Fibroblast of the conjunctiva (primary cell): ENCODE data around the gene LRFN2.

ENCODE experiments used
- DNase-seq: peaks from one replicate; pipeline ENCODE4 v3.0.0-alpha.2; 2010; ENCODE audit warnings: low read depth

The LRFN2 gene

DNA sequence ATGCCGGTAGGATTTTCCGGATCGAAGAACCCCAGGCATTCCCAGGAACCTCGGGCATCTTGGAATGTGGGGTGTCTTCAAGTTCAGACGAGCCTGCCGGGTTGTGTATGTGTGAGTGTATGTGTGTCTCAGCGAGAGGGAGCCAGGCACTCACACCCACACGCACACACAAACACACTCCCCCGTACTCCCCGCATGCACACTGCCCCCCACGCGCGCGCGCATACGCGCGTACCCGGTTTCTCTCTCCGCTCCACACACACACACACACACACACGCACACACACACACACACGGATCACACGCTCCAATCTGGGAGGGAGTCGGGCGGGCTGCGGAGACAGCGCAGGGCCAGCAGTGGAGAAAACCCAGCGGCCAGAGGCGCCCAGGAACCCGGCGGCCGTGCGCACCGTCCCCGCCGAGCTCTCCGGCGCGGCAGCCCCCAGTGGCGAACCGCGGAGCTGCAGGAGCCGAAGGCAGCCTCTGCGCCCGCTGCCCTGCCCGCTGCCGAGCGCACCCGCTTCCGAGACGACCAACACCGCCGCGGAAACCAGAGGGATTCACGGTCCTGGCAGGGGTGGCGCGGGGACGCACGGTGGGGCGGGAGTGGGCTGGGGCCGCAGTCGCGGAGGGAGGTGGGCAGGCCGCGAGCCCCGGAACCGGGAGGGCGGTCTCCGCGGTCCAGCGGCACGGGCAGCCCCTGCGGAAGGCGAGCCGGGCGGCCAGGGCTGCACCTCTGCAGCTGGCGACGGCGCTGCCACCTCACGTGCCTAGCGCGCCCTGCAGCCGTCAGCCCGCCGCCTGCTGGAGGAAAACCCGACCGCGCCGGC is at the start of gene LRFN2:
LRFN2 (minus strand) TSS at position 125 of the 830 bp plus-strand sequence.
- DNase-seq = peak; percentile 17

DNA sequence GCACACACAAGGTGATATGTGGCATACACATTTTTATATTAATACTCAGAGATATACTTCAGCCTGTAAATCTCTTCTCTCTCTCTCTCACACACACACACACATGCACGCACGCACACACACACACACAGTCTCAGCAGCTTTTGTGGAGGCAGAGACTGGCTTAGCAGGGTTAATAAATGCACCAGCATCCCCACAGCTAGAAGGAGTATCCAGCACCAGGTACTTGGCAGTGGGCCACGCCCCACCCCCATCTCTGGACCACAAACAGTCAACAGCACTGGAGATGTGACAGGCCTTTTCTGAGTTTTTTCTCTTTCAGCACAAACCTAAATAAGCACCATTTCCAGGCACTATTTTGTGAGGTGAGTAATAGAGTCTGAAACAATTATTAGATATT is 47.3 kb upstream of the LRFN2 start:
- DNase-seq = no peak

DNA sequence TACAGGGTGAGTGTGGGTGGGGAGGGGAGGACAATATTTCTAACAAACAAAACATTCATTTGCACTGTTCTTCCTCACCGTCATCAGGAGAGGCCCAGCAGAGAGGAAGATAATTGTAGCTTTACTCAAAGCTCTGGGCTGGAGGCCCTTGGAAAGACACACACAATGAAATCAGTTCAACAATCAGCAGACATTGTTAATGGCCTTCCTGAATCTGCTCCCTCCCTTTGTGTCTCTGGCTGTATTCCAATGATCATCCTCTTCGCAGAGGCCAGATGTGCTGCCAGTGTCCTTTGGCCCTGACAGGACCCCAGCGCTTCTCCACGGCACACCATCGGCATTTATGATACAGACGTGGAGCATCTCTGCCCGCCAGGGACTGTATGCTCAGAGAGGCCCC is 44.6 kb upstream of the LRFN2 start:
- no peak for DNase-seq

DNA sequence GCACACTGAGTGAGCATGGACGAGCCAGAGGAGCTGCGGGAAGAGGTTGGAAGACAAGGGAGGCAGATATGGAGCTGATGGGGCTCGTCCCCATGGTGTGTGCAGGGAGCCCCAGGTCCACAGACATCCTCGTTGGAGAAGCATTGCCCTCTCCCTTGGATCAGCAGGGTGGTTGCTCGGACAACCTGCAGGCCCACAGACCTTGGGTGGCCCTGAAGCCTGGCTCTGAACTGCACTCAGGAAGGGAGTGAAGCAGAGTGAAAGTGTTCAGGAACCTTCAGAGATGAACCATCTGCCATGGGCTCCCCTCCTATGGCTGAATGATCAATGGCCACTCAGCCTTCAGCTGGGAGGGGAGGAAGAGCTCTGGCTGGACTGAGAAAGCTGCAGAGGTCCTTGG is 43.3 kb upstream of the LRFN2 start:
- DNase-seq = no peak

DNA sequence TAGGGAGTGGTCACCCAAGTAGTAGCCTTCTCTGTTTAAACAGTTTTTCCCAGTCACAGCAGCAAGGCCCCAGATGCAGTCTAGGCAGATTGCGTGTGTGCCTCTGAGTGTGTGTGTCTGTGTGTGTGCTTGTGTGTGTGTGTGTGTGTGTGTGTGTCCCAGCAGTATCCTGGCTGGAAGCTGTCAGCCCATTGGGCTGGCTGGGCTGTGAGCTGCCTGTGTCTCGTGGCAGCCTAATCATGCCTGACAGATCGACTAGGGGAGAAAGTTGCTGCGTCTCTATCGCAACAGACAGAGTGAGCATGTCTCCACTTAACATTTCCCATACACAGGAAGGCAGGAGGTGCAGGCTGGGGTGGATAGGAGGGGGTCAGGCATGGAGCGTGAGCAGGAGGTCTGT is 42.9 kb upstream of the LRFN2 start:
- no peak for DNase-seq

DNA sequence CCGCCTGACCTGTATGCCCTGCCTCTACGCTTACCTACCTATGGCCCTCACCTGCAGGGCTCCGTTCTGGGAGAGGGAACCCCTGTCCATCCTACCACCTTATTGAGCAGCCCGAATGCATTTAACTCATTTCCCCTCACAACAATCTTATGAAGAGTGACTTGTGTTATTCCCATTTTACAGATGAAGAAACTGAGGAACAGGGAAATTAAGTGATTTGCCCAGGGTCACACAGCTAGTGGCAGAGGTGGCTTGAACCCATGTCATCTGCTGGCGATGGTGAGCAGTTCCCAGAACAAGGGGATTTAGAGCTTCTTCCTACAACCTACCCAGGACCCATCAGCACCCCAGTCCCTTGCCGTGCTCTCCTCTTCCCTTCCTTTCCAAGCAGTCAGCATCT is 42.3 kb upstream of the LRFN2 start:
- no peak for DNase-seq

DNA sequence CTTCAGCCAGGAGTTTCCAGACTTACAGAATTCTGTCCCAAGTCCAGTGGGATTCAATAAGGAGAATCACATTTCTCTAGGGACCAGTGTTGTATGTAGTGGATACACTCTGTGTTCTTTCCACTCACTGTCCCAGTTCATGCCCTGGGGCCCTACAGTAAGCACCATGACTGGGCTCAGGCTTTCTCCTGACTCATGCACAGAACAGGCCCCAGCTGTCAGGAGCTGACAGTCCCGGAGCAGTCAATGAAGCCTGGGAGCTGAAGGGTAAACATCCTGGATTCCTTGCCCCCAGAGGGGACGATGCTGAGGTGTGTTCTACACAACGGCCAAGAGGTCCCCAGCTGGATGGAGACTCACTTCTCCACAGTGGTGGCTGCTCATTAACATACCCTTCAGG is 40.2 kb upstream of the LRFN2 start:
- DNase-seq = no peak

DNA sequence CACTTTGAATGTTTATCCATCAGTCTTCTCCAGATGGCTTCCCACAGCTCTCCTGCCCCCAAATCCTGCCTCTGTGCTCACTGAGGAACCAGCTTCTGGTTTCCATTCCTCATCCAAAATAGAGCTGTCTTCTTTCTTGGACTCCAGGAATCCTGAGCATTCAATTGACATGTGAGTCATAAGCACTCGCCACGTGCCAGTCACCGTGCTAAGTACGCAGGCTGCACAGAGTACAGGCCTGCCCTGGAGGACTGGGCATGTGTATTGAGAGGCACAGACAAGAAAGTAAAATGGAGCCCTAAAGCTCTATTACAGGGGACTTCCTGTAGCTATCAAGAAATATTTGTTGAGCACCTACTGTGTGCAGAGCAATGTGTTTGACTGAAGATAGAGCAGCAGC is 39.7 kb upstream of the LRFN2 start:
- DNase-seq = no peak

DNA sequence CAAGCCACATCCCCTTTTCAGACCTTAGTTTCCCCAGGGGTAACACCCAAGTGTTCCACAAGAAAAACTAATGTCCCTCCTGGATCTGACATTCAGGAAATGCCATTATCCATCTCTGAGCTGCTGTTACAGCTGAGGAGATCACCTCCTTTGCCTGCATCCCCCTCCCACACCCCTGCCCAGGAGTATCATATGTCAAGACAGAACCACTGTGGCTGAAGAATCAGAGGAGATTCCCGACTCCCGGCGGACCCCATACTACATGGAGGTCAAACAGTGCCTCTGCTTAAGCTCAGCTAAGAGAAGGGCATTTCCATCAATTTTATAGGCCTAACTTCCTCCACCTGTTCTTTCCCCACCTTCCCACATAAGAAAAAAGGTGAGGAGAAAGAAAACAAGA is 36.8 kb upstream of the LRFN2 start:
- DNase-seq = no peak

DNA sequence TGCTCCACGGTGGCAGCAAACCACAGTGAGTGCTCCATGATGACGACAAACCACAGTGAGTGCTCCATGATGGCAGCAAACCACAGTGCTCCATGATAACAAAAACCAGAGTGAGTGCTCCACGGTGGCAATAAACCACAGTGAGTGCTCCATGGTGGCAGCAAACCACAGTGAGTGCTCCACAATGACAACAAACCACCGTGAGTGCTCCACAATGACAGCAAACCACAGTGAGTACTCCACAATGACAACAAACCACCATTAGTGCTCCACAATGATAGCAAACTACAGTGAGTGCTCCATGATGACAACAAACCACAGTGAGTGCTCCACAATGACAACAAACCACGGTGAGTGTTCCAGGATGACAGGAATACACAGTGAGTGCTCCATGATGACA is 36.0 kb upstream of the LRFN2 start:
- DNase-seq = no peak

DNA sequence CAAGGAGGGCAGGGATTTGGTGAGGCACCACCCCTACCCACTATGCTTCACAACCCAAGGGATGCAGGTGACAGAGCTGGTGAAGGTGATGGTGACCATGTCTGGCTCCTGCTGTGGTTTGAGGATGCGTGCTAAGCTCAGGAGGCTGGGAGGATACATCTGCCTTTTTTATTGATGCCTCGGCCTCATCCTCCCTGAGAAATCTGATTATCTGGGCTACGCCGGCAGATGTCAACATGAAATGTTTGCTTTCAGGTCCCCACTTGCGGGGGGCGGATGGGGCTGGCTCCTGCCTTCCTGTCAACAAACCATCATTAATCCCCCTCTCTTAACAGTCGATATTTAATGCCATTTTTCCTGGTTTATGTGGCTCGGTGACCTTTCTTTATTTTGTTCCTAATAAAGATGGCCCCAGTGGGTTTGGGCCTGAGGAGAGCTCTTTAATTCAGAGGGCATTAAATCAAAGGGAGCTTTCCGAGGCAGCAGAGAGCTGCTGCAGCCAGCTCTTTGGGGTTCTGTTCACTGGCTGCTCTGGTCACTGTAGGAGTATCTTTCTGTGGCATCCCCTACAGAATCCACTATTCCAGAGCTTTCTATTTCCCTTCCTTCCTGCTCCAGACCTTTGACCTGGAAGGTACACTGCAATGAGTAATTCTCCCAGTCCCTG is 33.5 kb upstream of the LRFN2 start:
- DNase-seq = no peak

DNA sequence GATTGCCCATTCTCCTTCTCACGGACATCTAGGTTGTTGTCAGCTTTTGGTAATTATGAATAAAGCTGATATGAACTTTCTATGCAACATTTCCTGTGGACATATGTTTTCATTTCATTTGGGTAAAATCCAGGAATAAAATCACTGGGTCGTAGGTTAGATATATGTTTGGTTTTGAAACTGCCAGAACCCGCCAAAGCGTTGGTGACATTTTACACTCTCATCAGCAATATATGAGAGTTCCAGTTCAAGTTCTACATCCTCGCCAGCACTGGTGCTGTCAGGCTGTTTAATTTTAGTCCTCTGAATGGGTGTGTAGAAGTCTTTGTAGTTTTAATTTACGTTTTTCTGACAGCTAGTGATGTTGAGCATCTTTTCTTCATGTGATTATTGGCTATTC is 27.5 kb upstream of the LRFN2 start:
- DNase-seq = no peak

DNA sequence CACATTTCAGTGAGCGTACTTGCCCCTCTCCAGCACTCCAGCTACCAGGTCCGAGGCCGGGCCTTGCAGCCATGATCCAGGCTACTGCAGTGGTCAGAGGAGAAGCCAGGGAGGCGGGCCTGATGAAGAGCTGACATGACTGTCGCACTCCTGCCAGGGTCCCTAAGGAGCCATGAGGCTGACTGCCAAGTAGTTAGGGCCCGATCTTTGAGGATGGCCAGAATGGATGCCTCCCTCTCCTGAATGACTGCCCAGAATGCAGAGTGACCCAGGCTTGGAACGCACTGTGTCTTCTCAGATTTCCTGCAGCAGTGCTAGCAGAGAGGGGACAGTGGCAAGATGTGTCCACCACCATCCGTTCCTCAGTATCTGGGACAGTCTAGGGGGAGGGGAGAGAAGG is 24.7 kb upstream of the LRFN2 start:
- DNase-seq = no peak

DNA sequence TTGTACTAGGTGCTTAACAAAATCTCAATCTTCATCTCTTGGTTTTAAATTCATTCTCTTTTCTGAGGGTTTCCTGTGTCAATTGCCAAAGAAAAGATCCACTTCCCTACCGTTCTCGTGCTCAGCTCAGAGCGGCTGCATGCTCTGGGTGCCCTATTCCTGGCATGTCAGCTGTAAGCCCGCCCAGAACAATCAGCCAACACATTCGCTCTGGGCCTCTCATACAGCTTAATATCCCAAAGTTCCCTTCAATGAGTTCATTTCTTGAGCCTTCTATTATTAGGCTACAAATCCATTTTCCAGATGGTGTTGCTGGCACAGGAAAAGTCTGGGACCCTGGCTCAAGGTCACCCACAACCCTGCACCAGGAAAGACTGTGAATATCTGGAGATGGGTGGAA is 24.3 kb upstream of the LRFN2 start:
- no peak for DNase-seq

DNA sequence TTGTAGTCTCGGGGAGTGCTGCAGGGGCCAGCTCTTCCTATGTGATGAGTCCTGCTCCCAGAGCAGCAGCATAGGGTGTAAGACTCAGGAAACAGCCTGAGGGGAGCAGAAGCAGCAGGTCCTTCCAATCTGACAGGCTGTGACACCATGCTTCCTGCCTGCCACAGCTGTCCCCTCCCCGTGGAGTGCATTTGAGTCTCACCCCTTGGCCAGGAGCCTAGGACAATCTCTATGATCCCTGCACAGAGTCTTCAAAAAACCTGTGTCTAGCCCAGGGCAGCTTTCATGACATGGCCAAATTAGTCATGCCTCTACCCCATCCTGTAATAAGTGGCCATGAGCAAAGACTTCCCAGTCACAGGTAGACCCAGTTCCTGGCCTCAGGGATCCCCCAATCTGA is 23.1 kb upstream of the LRFN2 start:
- DNase-seq = no peak

DNA sequence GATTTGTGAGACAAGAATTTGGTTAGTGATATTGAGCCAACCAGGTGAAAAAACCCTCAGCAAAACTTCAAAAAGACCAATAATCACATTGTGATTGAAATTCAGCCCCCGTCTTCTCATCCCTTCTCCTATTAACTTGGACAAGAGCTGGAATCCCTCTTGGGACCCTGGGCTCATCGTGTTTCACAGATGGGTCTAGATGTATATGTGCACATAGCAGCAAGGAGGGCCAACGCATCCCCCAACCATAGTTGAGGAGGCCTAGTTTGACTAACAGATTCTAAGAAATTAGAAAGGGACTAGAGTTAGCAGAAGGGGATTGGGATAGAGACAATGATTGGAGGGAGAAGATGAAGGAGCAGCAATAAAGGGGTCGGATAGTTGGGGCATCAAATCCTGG is 19.8 kb upstream of the LRFN2 start:
- DNase-seq = no peak

DNA sequence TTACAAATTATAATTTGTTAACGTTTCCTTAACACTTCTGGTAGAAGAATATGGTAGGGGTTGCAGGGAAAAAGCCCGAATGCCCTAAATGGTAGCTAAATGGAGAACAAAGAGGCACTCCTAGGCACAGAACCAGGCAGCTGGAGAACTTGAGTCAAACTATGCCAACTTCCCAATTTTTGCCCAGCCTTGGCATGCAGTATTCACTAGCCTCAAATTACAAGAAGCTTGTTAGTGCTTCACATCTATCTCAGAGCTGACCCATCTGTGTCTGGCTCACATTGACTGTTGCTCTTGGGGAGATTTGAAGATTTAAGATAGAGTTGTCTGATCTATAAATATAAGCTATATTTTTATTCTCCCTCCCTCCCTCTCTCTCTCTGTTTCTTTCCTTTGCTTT is 19.4 kb upstream of the LRFN2 start:
- DNase-seq = no peak

DNA sequence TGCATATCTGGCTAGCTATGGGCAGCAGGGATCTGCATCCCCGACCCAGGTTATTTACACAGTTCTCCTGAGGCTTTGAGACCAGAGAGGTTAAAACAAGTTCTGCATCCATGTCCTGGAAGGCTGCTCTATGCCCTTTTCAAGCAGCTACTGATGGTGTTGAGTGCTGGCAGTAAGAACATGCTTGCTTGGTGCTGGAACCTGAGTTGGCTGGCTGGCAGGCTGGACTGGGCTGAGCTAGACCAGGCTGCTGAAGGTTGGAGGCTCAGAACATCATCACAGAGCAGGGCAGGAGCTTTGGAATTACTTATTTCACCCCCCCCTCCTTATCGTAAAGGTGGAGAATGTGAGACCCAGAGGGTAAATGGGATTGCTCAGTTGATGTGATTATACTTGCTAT is 16.9 kb upstream of the LRFN2 start:
- DNase-seq = no peak

DNA sequence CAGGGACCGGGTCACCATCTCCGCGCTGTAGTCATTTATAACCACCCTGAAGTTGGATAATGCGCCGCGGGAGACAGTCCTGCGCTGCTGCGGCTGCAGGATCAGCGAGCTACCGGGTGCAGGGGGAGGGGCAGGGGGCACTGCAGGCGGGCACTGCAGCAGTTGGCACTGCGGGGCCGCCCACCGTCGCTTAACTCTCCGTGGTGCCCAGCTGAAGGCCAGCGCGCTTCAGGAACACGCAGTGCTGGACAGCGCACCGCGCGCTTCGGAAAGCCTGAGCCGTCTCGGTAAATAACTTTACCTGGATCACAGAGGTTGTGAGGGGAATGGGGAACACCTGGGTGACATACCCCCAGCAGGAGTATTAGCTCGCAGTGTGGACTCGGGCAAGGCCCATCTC is 12.4 kb upstream of the LRFN2 start:
- DNase-seq = no peak

DNA sequence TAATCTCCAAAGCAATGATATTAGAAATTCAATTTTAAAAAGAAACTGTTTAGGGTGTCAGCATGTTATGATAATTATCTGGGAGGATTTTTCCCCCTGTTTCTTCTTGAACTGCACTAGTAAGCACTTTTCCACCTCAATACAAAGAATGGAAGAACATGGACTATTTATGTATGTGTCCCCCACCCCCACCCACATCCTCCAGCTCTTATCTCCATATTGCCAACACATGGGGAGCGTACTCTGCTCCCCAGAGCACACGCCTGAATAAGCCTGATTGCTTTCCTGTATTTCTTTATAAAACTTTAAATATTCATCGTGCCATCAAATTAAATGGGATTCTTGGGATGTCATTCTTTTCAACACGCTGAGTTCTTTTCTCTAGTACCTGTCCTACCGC is 11.4 kb upstream of the LRFN2 start:
- no peak for DNase-seq

DNA sequence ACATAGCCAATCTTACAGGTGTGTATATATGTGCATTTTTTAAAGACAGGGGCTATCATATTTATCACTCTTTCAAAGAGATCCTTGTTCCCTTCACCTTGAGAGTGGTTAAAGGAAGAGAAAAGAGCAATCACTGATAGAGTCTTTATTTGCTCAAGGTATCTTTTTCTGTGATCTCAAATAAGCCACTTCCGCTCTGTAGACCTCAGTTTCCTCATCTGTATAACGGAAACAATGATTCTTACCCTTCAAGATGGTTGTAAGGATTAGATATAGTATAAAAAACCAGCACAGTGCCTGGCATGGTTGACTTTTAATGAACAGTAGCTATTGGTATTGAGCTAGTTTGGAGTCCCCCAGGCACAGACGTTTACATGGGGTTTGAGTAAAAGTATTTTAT is 10.1 kb upstream of the LRFN2 start:
- no peak for DNase-seq

DNA sequence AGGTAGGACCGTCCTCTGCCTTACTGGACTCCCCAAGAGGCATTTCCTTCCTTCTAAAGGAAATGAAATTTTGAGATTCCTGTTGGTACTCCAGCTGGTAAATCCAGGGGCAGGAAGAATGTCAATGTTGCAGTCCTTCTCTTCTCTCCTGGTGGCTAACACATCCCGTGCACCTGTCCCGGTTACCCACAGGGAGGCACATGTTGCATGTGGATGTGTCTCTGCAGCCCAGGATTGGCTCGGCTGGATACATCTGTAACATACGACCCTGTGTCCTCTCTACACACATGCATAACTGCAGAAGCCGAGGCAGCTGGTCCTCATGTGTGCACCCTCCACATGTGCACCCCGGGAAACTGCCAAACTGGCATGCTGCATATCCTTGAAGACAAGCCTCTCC is 1.3 kb upstream of the LRFN2 start:
- no peak for DNase-seq

DNA sequence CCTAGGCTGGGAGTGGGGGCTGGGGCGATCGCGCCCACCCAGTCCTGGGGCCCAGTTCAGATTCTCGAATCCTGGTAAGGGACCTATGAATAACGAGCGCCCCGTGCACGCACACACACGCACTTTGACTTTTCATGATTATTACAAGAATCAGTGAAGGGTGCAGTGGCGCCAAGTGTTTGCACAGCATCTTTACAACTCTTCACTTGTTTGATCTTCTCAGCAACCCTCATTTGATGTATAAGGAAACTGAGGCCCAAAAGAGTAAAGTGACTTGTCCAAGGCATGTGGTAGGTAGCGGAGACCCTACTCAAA is 863 bp upstream of the LRFN2 start:
- DNase-seq = no peak
